Spinal cord (tissue), 10 donors: ENCODE measurements around the gene CACNA2D1. TPM values are rescaled to one million over a fixed set of nuclear protein-coding genes. Genes with fewer than 3 reads are reported as not detected.

Experiments used
- DNase-seq, 6 donors: peaks; one replicate each; pipeline versions ENCODE4 v3.0.0 to v3.0.0-alpha.2; 2013 to 2015; ENCODE audit warnings: low spot score in 6 of 6, low read depth in 4 of 6
- H3K27ac ChIP-seq: one replicate; pipeline ENCODE4 v1.5.1; 2013; ENCODE audit warnings: low read depth, low read length, control low read depth
- H3K27me3 ChIP-seq: one replicate; pipeline ENCODE4 v1.6.1; 2013; ENCODE audit warnings: low read length; ENCODE audit not compliant: control insufficient read depth, insufficient read depth
- H3K36me3 ChIP-seq: one replicate; pipeline ENCODE4 v1.6.1; 2013; ENCODE audit warnings: low read length; ENCODE audit not compliant: control insufficient read depth, insufficient read depth
- H3K4me1 ChIP-seq: one replicate; pipeline ENCODE4 v1.6.1; 2013; ENCODE audit warnings: low read length; ENCODE audit not compliant: control insufficient read depth, insufficient read depth
- H3K4me3 ChIP-seq: one replicate; pipeline ENCODE4 v1.5.1; 2013; ENCODE audit warnings: low read depth, low read length, control low read depth
- H3K9me3 ChIP-seq: one replicate; pipeline ENCODE4 v1.6.1; 2013; ENCODE audit warnings: low read length; ENCODE audit not compliant: control insufficient read depth, insufficient read depth
- WGBS: methylation state at CpG from one replicate; pipeline ENCODE4 v1.1.5; 2013; ENCODE audit warnings: missing lambda C conversion rate; ENCODE audit not compliant: insufficient coverage; 5-methylcytosine and 5-hydroxymethylcytosine counted together
- polyA plus RNA-seq, 2 donors: library from polyadenylated mRNA; unstranded; fragments of 120-200 nt; gene quantifications; one replicate each; pipeline ENCODE4 v1.2.1, GENCODE V29; 2013; ENCODE audit not compliant: insufficient read length in 2 of 2
- total RNA-seq, 2 donors: library from RNA; depleted of rRNA in 1 of 2; stranded (reverse); fragments of 120-200 nt in 1 of 2; fragments of >200 nt in 1 of 2; gene quantifications; one replicate each; pipeline versions ENCODE4 v1.2.3 to v1.2.4, GENCODE V29; 2013 to 2014
- donor health status: healthy.

The CACNA2D1 gene
- total and polyA plus RNA-seq, 4 donors = 28.1 to 108 (median 42.0) TPM

- Histone ChIP-seq H3K4me3 (no peak overlapping the region), H3K36me3 (no peaks in the 10 kb centered on the region), H3K4me1 (no peaks in the 10 kb centered on the region), H3K27me3 (no peaks in the 10 kb centered on the region), H3K9me3 (no peaks in the 10 kb centered on the region), H3K27ac (no peak overlapping the region)
- no peak for DNase-seq
- 54% methylated on average over 5 of the region's 8 CpGs for WGBS
Measured at GRCh38 chr7:82110146-82110840, 333.3 kb downstream of the CACNA2D1 start.

GRCh38 chr7:82109288-82109687 lies 334.3 kb downstream of the CACNA2D1 start:
- no peak overlapping the region for H3K27ac ChIP-seq
- no peaks in the 10 kb centered on the region for H3K9me3 ChIP-seq
- DNase-seq = no peak
- no peaks in the 10 kb centered on the region for H3K27me3 ChIP-seq
- no peak overlapping the region for H3K4me3 ChIP-seq
- WGBS = no CpG with 5 or more reads among the region's 1 CpG
- H3K4me1 ChIP-seq = no peaks in the 10 kb centered on the region
- no peaks in the 10 kb centered on the region for H3K36me3 ChIP-seq

- WGBS = no CpG with 5 or more reads among the region's 3 CpGs
- H3K36me3 ChIP-seq = no peaks in the 10 kb centered on the region
- no peak overlapping the region for H3K27ac ChIP-seq
- no peaks in the 10 kb centered on the region for H3K27me3 ChIP-seq
- DNase-seq = no peak
- no peak overlapping the region for H3K4me3 ChIP-seq
- no peaks in the 10 kb centered on the region for H3K4me1 ChIP-seq
- no peaks in the 10 kb centered on the region for H3K9me3 ChIP-seq
Measured at GRCh38 chr7:82106201-82106600, 337.4 kb downstream of the CACNA2D1 start.

- no peaks in the 10 kb centered on the region for H3K36me3 ChIP-seq
- H3K9me3 ChIP-seq = no peaks in the 10 kb centered on the region
- H3K27ac ChIP-seq = no peak overlapping the region
- WGBS = no CpG with 5 or more reads among the region's 3 CpGs
- no peak overlapping the region for H3K4me3 ChIP-seq
- no peaks in the 10 kb centered on the region for H3K4me1 ChIP-seq
- DNase-seq = no peak
- H3K27me3 ChIP-seq = no peaks in the 10 kb centered on the region
Measured at GRCh38 chr7:82105463-82105862, 338.1 kb downstream of the CACNA2D1 start.

GRCh38 chr7:82098414-82098813 lies 345.2 kb downstream of the CACNA2D1 start:
- H3K4me3 ChIP-seq = no peak overlapping the region
- WGBS = 86% methylated on average over 1 of the region's 2 CpGs

GRCh38 chr7:82091126-82091684 lies 352.4 kb downstream of the CACNA2D1 start:
- Histone ChIP-seq H3K27ac (no peak overlapping the region), H3K4me3 (no peak overlapping the region), H3K9me3 (no peaks in the 10 kb centered on the region), H3K4me1 (no peaks in the 10 kb centered on the region), H3K27me3 (no peaks in the 10 kb centered on the region), H3K36me3 (no peaks in the 10 kb centered on the region)
- 50% methylated on average over 1 of the region's 4 CpGs for WGBS
- DNase-seq = peak in 2 of 6 donors; percentile 12 to 57

More at GRCh38 chr7:82098414-82098813, 345.2 kb downstream of the CACNA2D1 start:
- Histone ChIP-seq H3K36me3 (no peaks in the 10 kb centered on the region), H3K27ac (no peak overlapping the region), H3K4me1 (no peaks in the 10 kb centered on the region), H3K9me3 (no peaks in the 10 kb centered on the region), H3K27me3 (no peaks in the 10 kb centered on the region)
- peak in 2 of 6 donors; percentile 6 to 80 for DNase-seq

GRCh38 chr7:82087099-82087498 lies 356.5 kb downstream of the CACNA2D1 start:
- no peaks in the 10 kb centered on the region for H3K36me3 ChIP-seq
- no peaks in the 10 kb centered on the region for H3K27me3 ChIP-seq
- no peak overlapping the region for H3K27ac ChIP-seq
- no peaks in the 10 kb centered on the region for H3K9me3 ChIP-seq
- no CpG with 5 or more reads among the region's 4 CpGs for WGBS
- no peak for DNase-seq
- H3K4me1 ChIP-seq = no peaks in the 10 kb centered on the region
- no peak overlapping the region for H3K4me3 ChIP-seq

GRCh38 chr7:82085116-82085515 lies 358.5 kb downstream of the CACNA2D1 start:
- Histone ChIP-seq H3K36me3 (no peaks in the 10 kb centered on the region), H3K4me3 (no peak overlapping the region), H3K27ac (no peak overlapping the region), H3K9me3 (no peaks in the 10 kb centered on the region), H3K27me3 (no peaks in the 10 kb centered on the region), H3K4me1 (no peaks in the 10 kb centered on the region)
- WGBS = no CpG with 5 or more reads among the region's 4 CpGs
- DNase-seq = no peak

GRCh38 chr7:82081644-82082224 lies 361.8 kb downstream of the CACNA2D1 start:
- DNase-seq = no peak
- H3K9me3 ChIP-seq = no peaks in the 10 kb centered on the region
- H3K4me3 ChIP-seq = no peak overlapping the region
- H3K4me1 ChIP-seq = no peaks in the 10 kb centered on the region
- no peaks in the 10 kb centered on the region for H3K27me3 ChIP-seq
- H3K36me3 ChIP-seq = no peaks in the 10 kb centered on the region
- 92% methylated on average over 10 of the region's 12 CpGs for WGBS
- H3K27ac ChIP-seq = no peak overlapping the region
